ENCODE data around the gene LRP1B. TPM values are rescaled to one million over a fixed set of nuclear protein-coding genes. Genes with fewer than 3 reads are reported as not detected.
A peak's percentile ranks its signal among the peaks of the same experiment; 100 is the strongest.

LRP1B gene
- polyA plus RNA-seq (ENCODE audit: insufficient read length in 12 of 12) = 1 to 10 TPM in 10 of 12 donors, not detected in 2; 2.1 to 3.6 (median 3.0) TPM
- long read RNA-seq, donor 1 = 0 reads
- long read RNA-seq, donor 2 = 0 reads
- long read RNA-seq, donor 3 = 0 reads
- long read RNA-seq, donor 4 = 0 reads
- long read RNA-seq, donor 5 = 0 reads
- long read RNA-seq, donor 6 = 0 reads
- long read RNA-seq, donor 7 = 0 reads
- long read RNA-seq, donor 8 = 0 reads
- long read RNA-seq, donor 9 = 0 reads
- long read RNA-seq, donor 10 = 0 reads
- long read RNA-seq, donor 11 = 0 reads

DNA sequence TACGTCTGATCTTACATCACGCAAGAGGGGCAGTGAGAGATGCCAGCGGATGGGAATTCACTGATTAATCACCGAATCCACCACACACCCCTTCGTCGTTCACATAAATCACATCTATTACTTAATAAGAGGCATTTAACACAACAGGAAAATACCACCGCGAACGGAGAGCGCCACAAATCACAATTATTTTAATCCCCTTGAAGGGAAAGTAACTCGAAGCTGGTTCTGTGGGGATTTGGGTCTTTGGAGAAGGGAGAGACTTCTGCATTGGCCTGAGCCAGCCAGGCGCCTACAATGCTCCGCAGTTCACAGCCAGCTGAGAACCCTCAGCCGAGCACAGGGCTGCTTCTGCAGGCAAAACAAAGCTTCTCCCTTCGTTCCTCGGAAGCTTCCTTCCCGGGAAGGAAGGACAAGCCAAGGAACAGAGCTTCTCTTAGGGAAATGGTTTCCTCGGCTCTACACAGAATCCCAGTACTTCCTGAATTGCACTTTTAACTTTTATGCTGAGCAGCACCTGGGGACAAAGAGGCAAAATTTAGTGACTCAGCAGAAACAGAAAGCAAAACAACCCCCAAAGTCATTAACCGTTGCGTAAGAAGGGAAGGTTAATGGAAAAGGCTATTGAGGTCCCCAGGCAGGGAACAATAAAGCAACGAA is at the start of gene LRP1B:
Gene LRP1B (minus strand): TSS at position 7 of the 660 bp plus-strand sequence. CDS start 287 bp downstream, outside the sequence.
- DNase-seq = peak; percentile 29

DNA sequence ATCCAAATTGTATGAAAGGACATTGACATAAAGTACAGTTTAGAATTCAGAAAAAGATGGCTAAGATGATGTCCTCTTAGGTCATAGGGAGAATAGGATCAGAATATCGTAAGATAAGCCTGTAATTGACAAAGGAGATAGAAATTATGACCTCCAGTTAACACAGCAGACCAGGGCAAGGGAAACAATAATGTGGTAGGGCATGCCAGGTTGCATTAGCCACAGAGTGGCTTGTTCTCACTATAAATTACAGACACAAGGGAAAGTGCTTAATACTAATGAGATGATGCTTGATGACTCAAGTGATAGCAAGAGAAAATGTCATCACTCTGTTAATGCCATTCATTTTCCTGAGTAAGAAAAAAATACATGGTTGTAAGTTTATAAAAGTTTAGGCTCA is 48.9 kb upstream of the LRP1B start:
- DNase-seq = no peak

DNA sequence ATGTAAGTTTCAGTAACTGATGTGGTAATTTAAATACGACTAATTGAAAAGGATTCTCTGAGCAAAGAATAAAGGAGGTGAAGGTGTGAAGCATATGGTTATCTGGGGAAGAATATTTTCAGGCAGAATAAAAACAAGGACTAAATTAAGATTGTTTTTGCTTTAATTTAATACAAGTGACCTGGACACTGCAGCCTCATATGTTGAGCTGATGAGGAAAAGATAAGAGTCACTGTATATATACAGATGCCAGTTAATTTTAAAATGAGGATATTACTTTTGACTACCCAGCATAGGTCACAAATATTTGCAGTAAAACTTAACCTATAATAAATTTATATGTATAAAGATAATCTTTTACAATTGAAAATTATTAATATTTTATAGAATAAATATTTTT is 47.8 kb upstream of the LRP1B start:
- DNase-seq = no peak

DNA sequence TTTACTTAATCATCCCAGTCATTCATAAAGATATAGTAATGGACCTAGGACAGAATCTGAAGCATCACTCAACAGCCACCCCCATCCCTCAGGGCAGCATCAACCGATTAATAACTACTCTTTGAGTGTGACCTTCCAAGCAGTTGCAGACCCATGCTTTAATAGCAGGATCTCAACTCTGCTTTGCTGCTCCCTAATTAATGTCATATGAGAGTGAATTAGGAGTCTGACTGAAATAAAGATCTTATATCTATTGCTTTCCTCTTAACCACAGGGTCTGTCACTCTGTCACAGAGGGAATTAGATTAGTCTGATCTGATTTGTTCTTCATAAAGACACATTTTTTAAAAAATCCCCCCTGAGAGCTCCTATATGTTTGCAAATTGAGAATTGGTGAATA is 46.1 kb upstream of the LRP1B start:
- DNase-seq = no peak

DNA sequence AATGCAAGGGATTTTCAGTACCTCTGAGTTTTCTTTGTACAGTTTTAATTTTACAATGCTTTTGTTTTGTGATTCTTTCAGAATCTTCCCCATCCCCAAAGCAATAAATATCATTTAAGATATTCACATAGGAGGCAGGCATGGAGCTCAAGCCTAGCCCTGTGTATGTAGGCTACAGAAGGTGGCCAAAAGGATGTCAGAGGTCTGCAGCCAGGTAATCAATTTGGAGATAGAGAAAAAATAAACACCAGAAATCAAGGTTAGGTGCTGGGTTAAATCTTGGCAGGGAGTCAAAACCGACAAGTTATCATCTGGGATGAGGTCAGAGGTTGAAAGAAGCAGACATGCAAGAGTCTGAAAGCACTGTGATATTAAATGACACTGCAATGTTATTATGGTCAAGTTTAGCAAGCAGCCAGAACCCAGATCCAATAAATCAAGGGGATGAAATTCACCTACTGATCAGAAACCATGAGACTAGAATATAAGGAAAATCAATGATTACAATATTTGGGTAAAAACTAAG is 45.1 kb upstream of the LRP1B start:
- no peak for DNase-seq

DNA sequence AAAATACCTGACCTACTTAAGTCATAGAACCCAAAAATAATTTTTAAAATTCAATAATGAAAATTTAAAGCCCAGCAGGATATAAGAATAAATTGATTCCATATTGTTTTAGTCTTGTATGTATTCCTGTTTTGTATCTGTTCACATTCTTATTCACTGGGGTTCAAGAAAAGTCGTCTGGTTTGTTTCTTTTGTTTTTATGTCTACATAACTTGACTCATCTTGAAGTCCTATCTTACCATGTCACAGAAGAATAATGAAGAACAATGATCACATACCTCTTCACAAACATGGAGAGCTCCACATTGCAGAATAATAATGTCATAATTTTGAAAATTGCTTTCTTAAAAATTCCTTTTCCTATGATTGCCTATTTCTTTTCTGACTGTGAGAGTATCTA is 43.4 kb upstream of the LRP1B start:
- no peak for DNase-seq

DNA sequence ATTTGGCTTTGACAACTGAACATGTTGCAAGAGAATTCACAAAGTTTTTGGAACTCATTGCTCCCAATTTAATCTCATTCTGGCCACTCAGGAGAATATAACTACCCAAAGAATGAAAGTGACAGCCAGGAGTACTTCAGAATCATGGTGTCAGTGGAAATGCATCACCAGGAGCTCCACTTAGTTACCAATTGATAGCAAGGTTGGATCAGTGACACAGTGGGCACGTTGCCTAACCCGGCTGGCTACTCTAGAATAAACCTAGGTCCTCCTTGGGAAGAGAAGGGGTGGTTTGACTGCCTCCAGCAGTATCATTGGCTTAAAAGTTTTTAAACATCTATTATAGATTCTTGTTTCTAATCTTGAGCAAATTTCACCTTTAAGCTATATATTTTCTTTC is 40.0 kb upstream of the LRP1B start:
- DNase-seq = no peak

DNA sequence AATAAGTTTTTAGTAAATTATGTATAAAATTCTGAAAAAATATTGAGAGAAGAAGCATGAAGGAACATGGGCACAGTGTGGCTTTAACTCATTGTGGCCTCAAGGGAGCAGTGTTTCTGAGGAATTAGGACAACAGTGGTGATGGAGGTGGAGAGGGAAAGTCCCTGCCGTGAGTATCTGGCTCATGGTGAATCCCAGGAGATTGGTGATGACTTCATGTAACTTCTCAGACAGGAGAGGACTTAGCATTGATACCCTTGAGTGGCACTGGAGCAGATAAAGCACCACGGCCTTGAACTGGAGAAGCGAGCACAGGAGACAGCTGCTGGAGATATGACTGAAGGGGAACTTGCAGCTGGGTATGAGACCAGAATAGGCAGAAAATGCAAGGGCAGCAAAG is 35.0 kb upstream of the LRP1B start:
- no peak for DNase-seq

DNA sequence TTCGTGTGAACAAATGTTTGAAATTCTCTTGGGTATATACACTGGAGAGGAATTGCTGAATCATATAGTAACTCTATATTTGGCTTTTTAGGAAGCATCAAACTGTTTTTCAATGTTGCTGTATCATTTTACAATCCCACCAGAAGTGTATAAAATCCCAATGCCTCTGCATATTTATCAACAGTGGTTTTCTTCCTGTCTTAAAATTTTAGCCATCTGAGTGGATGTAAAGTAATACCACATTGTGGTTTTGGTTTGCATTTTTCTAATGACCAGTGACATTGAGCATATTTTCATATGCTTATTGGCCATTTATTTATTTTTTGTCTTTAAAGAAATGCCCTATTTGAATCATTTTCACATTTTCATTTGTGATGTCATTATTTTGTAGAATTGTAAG is 22.8 kb upstream of the LRP1B start:
- DNase-seq = no peak

DNA sequence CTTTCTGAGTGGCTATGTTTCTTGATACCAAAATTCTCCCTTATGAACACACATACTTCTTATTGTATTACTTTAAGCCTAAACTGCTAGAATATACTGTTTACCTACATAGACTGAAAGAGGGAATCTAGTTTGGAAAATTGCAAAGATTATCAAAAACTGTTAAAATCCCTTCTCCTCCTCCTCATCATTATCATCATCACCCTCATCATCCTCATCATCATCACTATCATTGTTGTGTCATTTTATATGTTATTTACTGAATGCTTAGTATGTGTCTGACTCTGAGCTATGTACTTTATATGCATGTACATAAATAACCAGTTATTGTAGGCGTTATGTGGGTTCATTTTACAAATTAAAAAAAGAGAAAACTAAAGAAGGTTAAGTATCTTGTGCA is 19.6 kb upstream of the LRP1B start:
- no peak for DNase-seq

DNA sequence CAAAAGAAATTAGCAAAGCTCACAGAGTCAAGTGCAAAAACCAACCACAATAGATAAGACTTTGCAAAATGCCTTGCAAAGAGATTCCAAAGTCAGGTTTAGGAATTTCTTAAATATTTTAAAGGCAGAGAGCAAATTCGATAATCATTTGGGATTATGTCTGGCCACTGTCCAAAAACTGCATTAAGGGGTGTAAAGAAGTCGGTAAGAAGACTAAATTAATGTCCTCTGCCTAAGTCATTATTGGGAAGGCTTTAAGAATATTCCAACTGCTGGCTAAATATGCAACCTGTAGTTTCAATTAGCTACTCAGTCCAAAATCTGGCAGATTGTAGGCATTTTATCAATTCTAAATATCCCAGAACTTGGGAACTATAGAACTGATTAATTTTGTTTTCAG is 13.7 kb upstream of the LRP1B start:
- DNase-seq = no peak

DNA sequence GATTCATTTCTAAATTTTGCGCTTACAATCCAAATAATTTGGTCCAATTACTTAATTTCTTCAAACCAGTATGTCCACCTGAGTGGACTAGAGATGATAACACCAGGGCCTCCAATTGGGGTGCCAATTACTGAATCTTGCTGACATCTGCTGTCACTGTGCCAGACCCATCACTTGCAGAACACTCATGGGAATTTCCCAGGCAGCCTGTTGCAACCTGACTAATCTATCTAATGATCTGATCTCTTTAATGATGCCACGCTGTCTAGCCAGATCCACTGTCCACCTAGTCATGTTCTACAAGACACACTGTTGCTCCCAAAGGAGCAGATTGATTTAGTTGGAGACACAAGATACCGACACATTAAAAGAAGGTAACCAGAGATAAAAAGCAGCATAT is 11.8 kb upstream of the LRP1B start:
- DNase-seq = no peak

DNA sequence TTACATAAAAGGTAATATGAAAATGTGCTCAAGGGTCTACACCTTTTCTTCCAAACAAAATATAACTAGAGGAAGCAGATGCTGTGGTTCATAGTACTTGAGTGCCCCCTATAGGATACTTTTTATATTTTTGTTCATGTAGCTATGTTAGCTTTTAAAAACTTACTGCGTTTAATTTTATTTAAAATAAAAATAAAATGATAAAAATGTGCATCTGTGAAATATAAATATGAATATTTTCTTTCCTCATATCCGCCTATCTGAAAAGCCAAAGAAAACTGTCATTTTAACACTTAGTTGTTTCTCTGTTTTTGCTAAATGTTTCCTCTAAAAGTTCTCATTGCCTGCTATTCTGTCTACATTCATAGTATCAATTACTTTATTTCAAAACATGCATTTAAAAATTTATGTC is 9.6 kb upstream of the LRP1B start:
- no peak for DNase-seq

DNA sequence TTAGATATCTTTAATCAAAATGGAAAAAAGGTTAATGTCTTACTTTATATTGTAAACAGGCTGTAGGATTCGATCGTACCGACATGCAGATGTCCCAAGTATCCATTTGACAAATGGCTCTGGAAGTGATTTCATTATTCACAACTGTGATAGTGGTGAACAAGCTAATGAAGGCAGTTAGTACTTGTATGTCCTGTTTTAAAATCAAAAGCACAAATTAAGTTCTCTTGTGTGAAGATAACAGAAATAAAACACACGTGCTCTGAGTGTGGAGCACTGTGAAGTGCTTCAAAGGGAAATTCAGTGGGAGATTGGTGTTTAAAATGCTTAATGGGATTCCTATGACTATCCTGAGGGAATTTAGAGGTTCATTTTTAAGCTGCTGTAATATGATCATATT is 8.6 kb upstream of the LRP1B start:
- no peak for DNase-seq

DNA sequence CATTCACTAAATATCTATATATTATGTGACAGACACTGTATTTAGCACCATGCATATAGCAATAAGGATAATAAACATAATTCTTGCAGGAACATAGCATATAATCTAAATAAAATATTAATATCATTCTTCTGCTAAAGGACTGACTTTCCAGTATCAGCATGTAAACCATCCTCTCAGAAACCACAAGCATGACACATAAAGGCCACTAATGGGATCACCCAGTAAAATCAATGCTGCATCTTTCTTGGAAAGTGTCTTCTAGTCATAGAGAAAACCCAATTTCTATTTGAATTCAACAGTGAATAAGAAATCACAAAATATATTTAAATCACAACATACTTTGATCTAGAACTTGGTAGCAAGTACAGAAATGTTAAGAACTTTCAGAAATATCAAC is 5.8 kb upstream of the LRP1B start:
- DNase-seq = no peak

DNA sequence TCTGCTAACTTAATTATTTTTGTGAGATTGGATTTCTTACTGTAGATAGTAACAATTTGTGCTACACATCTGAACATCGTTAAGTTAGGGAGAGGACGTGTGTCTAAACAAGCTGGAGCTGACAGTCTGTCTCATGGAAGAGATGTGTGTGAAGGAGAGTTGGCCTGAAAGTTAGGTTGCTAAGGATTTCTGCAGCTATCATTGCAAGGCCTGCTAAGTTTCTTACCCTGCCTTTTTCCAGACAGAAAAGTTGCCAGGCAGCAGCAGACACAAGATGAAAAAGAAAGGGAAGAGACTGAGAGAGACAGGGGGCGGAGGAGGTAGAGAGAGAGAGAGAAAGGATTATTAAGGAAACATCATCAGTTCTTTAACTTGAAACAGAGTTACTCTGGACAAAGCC is 4.1 kb upstream of the LRP1B start:
- DNase-seq = no peak

DNA sequence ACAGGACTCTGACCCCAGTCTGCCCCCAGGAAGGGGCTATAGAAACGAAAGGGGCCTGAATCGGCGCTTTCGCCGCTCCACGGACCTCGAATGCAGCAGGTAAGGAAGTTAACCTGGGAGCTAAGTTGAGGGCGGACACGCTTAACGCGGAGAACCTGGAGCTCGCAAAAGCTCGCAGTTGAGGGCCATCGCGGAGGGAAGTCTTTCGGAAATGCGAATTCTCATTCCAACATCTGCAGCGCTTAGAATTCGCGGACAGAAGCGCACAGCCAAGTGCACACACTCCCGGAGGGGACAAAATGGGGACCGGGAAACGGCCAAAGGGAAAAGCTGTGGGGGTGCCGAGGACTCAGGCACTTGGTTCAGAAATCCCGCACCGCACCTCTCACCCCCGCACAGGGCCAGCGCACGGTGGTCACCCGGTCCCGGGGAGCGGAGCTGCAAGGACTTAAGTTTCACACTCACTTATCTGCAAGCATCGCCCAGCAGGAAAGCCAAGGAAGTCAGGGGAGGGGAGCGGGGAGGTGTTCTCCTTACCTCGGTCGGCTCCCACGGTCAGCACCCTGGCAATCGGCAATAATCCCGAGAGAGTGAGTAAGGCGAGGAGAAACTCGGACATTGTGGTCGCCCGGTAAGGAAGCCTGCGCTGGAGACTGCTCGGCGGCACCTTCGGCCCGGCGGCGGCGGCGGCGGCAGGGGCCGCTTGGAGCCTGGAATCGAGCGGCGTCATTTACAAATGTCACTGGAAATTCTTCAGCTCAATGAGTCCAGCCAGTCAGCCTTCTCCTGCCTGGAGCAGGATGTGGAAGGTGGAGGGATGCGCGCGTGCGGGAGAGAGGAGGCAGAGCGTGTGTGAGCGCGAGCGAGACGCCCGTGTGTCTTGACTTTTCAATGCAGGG is 456 bp downstream of the LRP1B start:
- peak; percentile 79 for DNase-seq

DNA sequence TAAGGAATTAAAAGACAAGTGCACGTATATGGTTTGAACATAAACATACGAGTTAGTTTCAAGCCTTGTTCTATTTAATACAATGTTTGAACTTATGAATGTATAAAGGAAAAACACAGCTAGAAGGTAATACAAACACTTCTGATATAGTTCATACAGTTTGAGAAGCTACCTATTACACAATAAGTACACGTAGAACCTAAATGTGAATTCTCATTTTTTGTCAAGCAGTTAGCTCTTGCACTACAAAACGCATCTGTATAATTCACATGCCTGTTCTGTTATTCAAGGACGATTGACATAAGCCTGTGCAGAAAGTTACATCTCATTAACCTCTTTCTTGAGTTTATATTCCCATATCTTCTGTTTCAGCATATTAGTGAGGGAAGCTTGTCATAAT is 2.7 kb downstream of the LRP1B start:
- DNase-seq = no peak

DNA sequence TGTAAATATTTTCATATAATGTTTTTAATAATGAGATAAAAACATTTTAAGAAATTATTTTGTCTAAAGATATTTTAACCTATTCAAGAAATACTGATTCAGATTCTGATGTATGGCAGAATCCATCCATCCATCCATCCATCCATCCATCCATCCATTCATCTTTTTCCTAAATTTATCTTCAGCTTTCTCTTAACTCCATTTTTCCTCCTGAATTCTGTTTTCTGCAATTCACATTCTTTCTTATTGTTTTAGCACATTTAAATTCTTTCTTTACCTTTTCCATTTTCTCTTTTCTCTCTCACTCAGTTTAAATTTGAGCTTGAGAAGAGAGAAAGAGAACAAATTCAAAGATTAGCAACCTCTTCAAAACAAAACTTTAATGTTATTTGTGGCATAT is 3.6 kb downstream of the LRP1B start:
- no peak for DNase-seq

DNA sequence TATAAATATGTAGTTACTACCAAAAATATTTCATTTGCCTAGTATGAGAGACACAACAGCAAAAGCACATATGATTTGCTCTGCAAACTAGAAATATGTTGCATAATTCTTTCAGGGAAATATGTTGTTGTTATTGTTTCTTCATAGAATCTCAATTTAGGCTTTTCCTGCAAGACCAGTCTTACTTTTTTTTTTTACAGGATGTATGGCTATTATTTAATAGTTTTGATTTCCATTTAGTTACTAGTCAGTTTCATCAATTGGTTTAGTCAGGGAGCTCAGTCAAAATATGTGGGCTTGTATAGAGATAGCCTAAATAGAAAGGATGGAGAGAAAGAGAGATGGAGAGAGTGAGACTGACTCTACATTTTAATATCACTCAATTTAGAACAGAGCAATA is 6.1 kb downstream of the LRP1B start:
- no peak for DNase-seq

DNA sequence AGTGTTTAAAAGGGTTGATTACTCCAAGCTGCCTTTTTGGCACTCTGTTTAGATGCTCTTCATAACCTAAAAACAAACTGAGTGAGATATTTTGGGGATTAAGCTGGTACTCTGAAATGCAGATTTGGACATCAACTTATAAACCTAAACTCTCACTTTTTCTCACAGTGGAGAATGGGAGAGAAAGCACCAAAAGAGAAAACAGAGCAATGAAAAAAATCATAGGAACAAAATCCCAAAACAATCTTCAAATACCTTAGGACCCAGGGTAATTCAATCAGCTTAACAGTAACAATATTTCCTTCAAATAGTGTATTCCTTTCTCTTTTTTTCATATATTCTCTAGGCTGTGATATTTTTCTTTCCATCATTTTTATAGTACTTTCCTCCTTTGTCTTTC is 11.5 kb downstream of the LRP1B start:
- no peak for DNase-seq

DNA sequence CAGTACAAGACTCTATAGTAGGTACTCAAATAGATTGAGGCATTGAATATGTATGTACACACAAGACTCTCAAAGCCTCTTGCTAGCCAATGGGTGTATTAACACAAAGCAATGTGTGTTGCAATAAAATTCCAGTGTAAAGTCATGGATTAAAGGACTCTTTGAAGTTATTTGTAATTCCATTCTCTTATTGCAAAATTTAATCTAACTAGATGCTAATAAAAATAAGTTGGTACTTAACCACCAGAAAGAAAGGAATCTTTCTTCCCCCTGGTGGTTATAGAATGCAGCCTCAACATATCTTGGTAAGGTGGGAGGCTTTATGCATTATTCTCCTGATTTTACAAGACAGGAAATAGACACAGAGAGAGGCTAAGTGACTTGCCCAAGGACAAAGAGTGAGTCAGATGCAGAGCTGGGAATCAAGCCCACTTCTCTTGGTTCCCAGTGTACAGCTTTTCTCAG is 18.0 kb downstream of the LRP1B start:
- no peak for DNase-seq
